ENCODE data around the gene NSUN4. TPM values are rescaled to one million over a fixed set of nuclear protein-coding genes. Genes with fewer than 3 reads are reported as not detected.

Gene NSUN4
- total RNA-seq, 1 donor from 2014 or later: 27.8 TPM

DNA sequence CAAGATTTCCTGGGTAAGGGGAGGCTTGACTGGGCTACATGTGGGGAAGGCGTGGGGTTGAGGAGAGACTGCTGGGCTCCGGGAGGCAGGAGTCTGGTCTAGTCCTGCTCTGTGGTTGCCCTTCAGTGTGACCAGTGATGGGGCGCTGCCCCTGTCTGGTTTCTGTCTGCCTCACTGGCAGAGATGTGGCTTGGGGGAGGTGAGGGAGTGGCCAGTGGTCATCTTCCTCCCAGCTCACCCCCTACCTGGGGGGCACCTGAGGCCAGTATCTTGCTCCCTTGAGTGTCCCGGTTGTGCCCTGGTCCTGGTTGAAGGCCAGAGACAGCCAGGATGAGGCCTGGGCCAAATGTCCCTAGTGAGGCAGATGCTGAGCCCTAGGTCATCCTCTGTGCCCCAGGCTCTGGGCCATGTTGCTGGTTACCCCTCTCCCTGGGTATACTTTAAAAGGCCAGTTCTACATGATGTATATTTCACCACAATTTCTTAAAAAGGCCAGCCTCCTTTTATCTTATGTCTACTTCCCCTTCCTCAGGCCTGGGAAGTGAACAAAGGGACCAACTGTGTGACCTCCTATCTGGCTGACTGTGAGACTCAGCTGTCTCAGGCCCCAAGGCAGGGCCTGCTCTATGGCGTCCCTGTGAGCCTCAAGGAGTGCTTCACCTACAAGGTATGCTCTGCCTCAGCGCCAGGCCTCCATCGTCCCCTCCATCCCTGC, 64.0 kb downstream of the NSUN4 start:
- H3K36me3 Mint-ChIP-seq (ENCODE audit: low read depth, unreplicated experiment): no peaks in the 10 kb centered on the region
- peaks cover 14% of the 10 kb centered on the region for H3K27me3 Mint-ChIP-seq (ENCODE audit: unreplicated experiment)
- peak overlapping the region; percentile 30 for H3K27ac Mint-ChIP-seq (ENCODE audit: unreplicated experiment)
- TF ChIP-seq, protein P1, sequence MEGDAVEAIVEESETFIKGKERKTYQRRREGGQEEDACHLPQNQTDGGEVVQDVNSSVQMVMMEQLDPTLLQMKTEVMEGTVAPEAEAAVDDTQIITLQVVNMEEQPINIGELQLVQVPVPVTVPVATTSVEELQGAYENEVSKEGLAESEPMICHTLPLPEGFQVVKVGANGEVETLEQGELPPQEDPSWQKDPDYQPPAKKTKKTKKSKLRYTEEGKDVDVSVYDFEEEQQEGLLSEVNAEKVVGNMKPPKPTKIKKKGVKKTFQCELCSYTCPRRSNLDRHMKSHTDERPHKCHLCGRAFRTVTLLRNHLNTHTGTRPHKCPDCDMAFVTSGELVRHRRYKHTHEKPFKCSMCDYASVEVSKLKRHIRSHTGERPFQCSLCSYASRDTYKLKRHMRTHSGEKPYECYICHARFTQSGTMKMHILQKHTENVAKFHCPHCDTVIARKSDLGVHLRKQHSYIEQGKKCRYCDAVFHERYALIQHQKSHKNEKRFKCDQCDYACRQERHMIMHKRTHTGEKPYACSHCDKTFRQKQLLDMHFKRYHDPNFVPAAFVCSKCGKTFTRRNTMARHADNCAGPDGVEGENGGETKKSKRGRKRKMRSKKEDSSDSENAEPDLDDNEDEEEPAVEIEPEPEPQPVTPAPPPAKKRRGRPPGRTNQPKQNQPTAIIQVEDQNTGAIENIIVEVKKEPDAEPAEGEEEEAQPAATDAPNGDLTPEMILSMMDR (IDR thresholded peaks at IDR 0.05; ENCODE audit: unreplicated experiment): no peak
- no peaks in the 10 kb centered on the region for H3K9me3 Mint-ChIP-seq (ENCODE audit: unreplicated experiment)
- DNase-seq (ENCODE audit: low spot score): no peak
- H3K4me1 Mint-ChIP-seq (ENCODE audit: unreplicated experiment): peaks cover 5% of the 10 kb centered on the region
- no peak overlapping the region for H3K4me3 Mint-ChIP-seq (ENCODE audit: unreplicated experiment)

DNA sequence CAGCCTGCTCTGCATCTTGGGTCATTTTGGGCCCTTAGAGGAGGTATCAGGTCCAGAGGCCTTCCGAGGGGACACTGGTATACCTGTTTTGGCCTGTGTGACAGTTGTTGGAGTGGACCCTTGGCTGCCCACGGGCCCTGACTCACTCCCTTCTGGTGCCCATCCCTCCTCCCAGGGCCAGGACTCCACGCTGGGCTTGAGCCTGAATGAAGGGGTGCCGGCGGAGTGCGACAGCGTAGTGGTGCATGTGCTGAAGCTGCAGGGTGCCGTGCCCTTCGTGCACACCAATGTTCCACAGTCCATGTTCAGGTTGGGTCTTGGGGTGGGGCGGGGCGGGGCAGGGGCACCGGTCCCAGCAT, 64.6 kb downstream of the NSUN4 start:
- Mint-ChIP-seq H3K36me3 (ENCODE audit: low read depth, unreplicated experiment) (no peaks in the 10 kb centered on the region), H3K4me1 (ENCODE audit: unreplicated experiment) (peaks cover 5% of the 10 kb centered on the region), H3K27me3 (ENCODE audit: unreplicated experiment) (peaks cover 14% of the 10 kb centered on the region), H3K4me3 (ENCODE audit: unreplicated experiment) (no peak overlapping the region), H3K27ac (ENCODE audit: unreplicated experiment) (no peak overlapping the region), H3K9me3 (ENCODE audit: unreplicated experiment) (no peaks in the 10 kb centered on the region)
- TF ChIP-seq, protein P1 (IDR thresholded peaks at IDR 0.05; ENCODE audit: unreplicated experiment): no peak
- no peak for DNase-seq (ENCODE audit: low spot score)

DNA sequence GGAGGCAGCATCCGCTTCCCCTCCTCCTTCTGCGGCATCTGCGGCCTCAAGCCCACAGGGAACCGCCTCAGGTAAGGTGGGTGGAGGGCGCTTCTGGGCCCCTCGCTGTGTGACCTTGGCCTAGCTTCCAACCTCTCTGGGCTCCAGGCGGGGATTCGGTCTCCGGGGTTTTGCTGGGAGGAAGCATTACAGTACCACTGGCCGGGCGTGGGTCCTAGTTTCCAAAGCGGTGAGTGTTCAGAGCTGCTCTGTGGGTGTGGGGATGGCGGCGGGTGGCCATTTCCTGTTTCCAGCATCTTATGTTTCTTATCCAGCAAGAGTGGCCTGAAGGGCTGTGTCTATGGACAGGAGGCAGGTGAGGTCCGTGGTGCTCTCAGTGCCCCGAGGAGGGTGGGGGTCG, 65.1 kb downstream of the NSUN4 start:
- peaks cover 5% of the 10 kb centered on the region for H3K4me1 Mint-ChIP-seq (ENCODE audit: unreplicated experiment)
- no peak overlapping the region for H3K4me3 Mint-ChIP-seq (ENCODE audit: unreplicated experiment)
- H3K27me3 Mint-ChIP-seq (ENCODE audit: unreplicated experiment): peaks cover 11% of the 10 kb centered on the region
- no peaks in the 10 kb centered on the region for H3K9me3 Mint-ChIP-seq (ENCODE audit: unreplicated experiment)
- no peak for DNase-seq (ENCODE audit: low spot score)
- no peaks in the 10 kb centered on the region for H3K36me3 Mint-ChIP-seq (ENCODE audit: low read depth, unreplicated experiment)
- no peak overlapping the region for H3K27ac Mint-ChIP-seq (ENCODE audit: unreplicated experiment)
- TF ChIP-seq, protein P1 (IDR thresholded peaks at IDR 0.05; ENCODE audit: unreplicated experiment): no peak

DNA sequence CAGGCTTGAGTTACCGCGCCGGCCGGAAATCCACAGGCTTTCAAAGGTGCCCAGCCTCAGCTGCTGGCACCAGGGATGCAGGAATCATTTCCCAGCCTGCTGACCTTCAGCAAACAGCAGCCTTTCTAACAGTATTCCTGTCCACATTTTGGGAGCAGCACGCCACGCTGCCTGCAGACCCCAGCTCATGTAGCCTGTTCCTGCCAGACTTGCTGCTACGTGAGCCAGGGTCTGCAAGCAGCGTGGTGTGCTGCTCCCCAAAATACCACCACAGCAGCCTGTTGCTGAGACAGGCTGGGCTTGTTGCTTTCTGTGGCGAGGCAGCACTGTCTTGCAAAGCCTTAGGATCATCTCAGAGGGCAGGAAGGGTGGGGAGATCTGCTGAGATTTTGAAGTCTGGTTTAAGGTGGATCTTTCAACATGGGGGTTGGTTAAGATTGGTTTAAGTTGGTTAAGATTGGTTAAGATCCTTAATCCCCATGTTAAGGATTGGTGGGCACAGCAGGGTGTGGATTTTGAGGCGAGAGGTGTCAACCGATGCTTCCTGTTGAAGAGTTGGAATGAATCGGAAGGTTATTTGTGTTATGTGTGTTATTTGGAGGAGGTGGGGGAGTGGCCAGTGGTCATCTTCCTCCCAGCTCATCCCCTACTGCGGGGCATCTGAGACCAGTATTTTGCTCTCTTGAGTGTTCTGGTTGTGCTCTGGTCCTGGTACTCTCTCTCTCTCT, 66.4 kb downstream of the NSUN4 start:
- Mint-ChIP-seq H3K4me3 (ENCODE audit: unreplicated experiment) (peak overlapping the region; percentile 14), H3K4me1 (ENCODE audit: unreplicated experiment) (peaks cover 5% of the 10 kb centered on the region)
- DNase-seq (ENCODE audit: low spot score): no peak

More for the DNA sequence above, 66.4 kb downstream of the NSUN4 start:
- H3K27me3 Mint-ChIP-seq (ENCODE audit: unreplicated experiment): peaks cover 9% of the 10 kb centered on the region
- H3K9me3 Mint-ChIP-seq (ENCODE audit: unreplicated experiment): no peaks in the 10 kb centered on the region
- TF ChIP-seq, protein P1 (IDR thresholded peaks at IDR 0.05; ENCODE audit: unreplicated experiment): no peak
- no peak overlapping the region for H3K27ac Mint-ChIP-seq (ENCODE audit: unreplicated experiment)
- H3K36me3 Mint-ChIP-seq (ENCODE audit: low read depth, unreplicated experiment): no peaks in the 10 kb centered on the region

Data from endothelial cell (in vitro differentiated cells).